Measurements from ENCODE around the gene PON2.

GRCh38 chr7:95368235-95368634 is 66.6 kb downstream of the PON2 start:
- TF ChIP-seq CTCF (IDR thresholded peaks at IDR 0.05) (no peak), EP300 (IDR thresholded peaks at IDR 0.05) (no peak), POLR2A (IDR thresholded peaks at IDR 0.05; ENCODE audit: low read depth) (no peak), POLR2AphosphoS5 (IDR thresholded peaks at IDR 0.05) (no peak)

Data from esophagus muscularis mucosa (tissue), 4 donors.